Endodermal cell (in vitro differentiated cells): ENCODE data around the gene PCSK2. TPM values are rescaled to one million over a fixed set of nuclear protein-coding genes. Genes with fewer than 3 reads are reported as not detected.

Experiments used
- DNase-seq: peaks from one replicate; pipeline ENCODE4 v3.0.0-alpha.2; 2017
- H3K27ac ChIP-seq: 2 replicates; pipeline ENCODE4 v1.5.1; 2013; ENCODE audit warnings: mild to moderate bottlenecking, low read depth, low read length, moderate library complexity
- H3K27me3 ChIP-seq: 2 replicates; pipeline ENCODE4 v1.6.1; 2013; ENCODE audit warnings: mild to moderate bottlenecking, low read length, moderate library complexity; ENCODE audit not compliant: insufficient read depth, control insufficient read depth, poor library complexity, severe bottlenecking
- H3K36me3 ChIP-seq: 2 replicates; pipeline ENCODE4 v1.7.0; 2013; ENCODE audit warnings: mild to moderate bottlenecking, low read length, moderate library complexity; ENCODE audit not compliant: control insufficient read depth, insufficient read depth
- H3K4me1 ChIP-seq: one replicate; pipeline ENCODE4 v1.7.0; 2013; ENCODE audit warnings: low read length; ENCODE audit not compliant: control insufficient read depth, insufficient read depth
- H3K4me3 ChIP-seq: 2 replicates; pipeline ENCODE4 v1.5.1; 2013; ENCODE audit warnings: mild to moderate bottlenecking, low read length, moderate library complexity
- H3K9ac ChIP-seq: 2 replicates; pipeline ENCODE4 v1.6.1; 2013; ENCODE audit warnings: mild to moderate bottlenecking, low read length, moderate library complexity; ENCODE audit not compliant: poor library complexity, severe bottlenecking; ENCODE audit errors: extremely low read depth
- H3K9me3 ChIP-seq: 2 replicates; pipeline ENCODE4 v1.6.1; 2013; ENCODE audit warnings: mild to moderate bottlenecking, low read length, moderate library complexity; ENCODE audit not compliant: control insufficient read depth
- H3K27ac Mint-ChIP-seq: 2 replicates; pipeline ENCODE4 v1.8.0; 2020; ENCODE audit warnings: mixed read lengths
- H3K27me3 Mint-ChIP-seq: 2 replicates; pipeline ENCODE4 v1.8.0; 2021; ENCODE audit warnings: mild to moderate bottlenecking, mixed read lengths; ENCODE audit not compliant: insufficient read depth
- H3K36me3 Mint-ChIP-seq: 2 replicates; pipeline ENCODE4 v1.8.0; 2020; ENCODE audit warnings: low read depth, mixed read lengths
- H3K4me1 Mint-ChIP-seq: 2 replicates; pipeline ENCODE4 v1.8.0; 2020; ENCODE audit warnings: mixed read lengths
- H3K4me3 Mint-ChIP-seq: 2 replicates; pipeline ENCODE4 v1.8.0; 2020; ENCODE audit warnings: mild to moderate bottlenecking, moderate library complexity, mixed read lengths
- H3K9me3 Mint-ChIP-seq: 2 replicates; pipeline ENCODE4 v1.8.0; 2020; ENCODE audit warnings: mild to moderate bottlenecking, mixed read lengths
- WGBS, 2 experiments: methylation state at CpG; one replicate each; pipeline versions ENCODE4 v1.1.5 to v1.1.7; 2013; ENCODE audit warnings: missing lambda C conversion rate in 2 of 2, mixed read lengths in 1 of 2; ENCODE audit not compliant: insufficient coverage in 1 of 2, insufficient read length in 1 of 2; 5-methylcytosine and 5-hydroxymethylcytosine counted together
- total RNA-seq, 2 donors: library from RNA; stranded (reverse); fragmentation: NEBNext Ultra II Directional in 1 of 2; extraction: Animal tissue kit (Norgen Biotek cat#: 25700) in 1 of 2; gene quantifications; 2 replicates in 1 of 2; 3 replicates in 1 of 2; pipeline ENCODE4 v1.2.1, GENCODE V29; 2021
- TF ChIP-seq, protein P1 (sequence below): fragments of 200-600 bp; sonication (generic); conservative IDR thresholded peaks from 2 replicates; pipeline ENCODE4 v1.5.0; 2021; ENCODE audit warnings: antibody characterized with exemption, mild to moderate bottlenecking

Gene PCSK2
- total RNA-seq, 2 donors from 2014 or later: 3.0 to 4.8 TPM

DNA sequence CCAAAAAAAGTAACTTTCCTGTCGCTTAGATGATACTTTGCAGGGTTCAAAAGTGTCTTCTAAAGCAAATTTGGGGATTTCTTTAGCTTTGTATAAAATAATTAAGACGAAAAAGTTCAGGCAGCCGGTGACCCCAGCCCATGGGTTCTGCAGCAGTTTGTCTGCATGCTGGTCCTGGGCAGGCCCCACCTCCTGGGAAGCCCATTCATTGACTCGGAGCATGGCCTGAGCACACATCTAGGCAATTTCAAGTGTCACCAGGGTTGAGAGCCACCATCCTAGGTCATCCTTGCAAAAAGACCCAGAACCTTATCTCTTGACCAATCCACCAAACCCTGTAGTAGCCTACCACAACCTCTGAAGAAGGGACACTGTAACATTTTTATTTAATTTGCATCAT lies 283.7 kb downstream of the PCSK2 start:
- 72 to 74% methylated on average over 4 of the region's 4 CpGs for WGBS, 2 experiments
- no peaks in the 10 kb centered on the region for H3K36me3 ChIP-seq
- no peaks in the 10 kb centered on the region for H3K9me3 Mint-ChIP-seq

GRCh38 chr20:17511401-17511800 lies 284.6 kb downstream of the PCSK2 start:
- Mint-ChIP-seq H3K36me3 (peaks cover 5% of the 10 kb centered on the region), H3K9me3 (no peaks in the 10 kb centered on the region), H3K4me1 (no peaks in the 10 kb centered on the region), H3K27ac (no peak overlapping the region), H3K4me3 (no peak overlapping the region), H3K27me3 (no peaks in the 10 kb centered on the region)
- DNase-seq: no peak
- no peak overlapping the region for H3K9ac ChIP-seq
- TF ChIP-seq, protein P1, sequence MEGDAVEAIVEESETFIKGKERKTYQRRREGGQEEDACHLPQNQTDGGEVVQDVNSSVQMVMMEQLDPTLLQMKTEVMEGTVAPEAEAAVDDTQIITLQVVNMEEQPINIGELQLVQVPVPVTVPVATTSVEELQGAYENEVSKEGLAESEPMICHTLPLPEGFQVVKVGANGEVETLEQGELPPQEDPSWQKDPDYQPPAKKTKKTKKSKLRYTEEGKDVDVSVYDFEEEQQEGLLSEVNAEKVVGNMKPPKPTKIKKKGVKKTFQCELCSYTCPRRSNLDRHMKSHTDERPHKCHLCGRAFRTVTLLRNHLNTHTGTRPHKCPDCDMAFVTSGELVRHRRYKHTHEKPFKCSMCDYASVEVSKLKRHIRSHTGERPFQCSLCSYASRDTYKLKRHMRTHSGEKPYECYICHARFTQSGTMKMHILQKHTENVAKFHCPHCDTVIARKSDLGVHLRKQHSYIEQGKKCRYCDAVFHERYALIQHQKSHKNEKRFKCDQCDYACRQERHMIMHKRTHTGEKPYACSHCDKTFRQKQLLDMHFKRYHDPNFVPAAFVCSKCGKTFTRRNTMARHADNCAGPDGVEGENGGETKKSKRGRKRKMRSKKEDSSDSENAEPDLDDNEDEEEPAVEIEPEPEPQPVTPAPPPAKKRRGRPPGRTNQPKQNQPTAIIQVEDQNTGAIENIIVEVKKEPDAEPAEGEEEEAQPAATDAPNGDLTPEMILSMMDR: no peak
- H3K36me3 ChIP-seq: no peaks in the 10 kb centered on the region
- no peaks in the 10 kb centered on the region for H3K9me3 ChIP-seq
- no peak overlapping the region for H3K27ac ChIP-seq
- WGBS, 2 experiments: 88 to 100% methylated on average over 2 to 6 of the region's 6 CpGs
- no peaks in the 10 kb centered on the region for H3K27me3 ChIP-seq
- H3K4me1 ChIP-seq: no peaks in the 10 kb centered on the region
- no peak overlapping the region for H3K4me3 ChIP-seq

More for the DNA sequence above, 283.7 kb downstream of the PCSK2 start:
- H3K27me3 ChIP-seq: no peaks in the 10 kb centered on the region
- no peaks in the 10 kb centered on the region for H3K9me3 ChIP-seq
- Mint-ChIP-seq H3K27ac (no peak overlapping the region), H3K27me3 (no peaks in the 10 kb centered on the region), H3K4me3 (no peak overlapping the region), H3K4me1 (no peaks in the 10 kb centered on the region), H3K36me3 (peaks cover 5% of the 10 kb centered on the region)
- DNase-seq: no peak
- TF ChIP-seq, protein P1: no peak
- H3K9ac ChIP-seq: no peak overlapping the region
- H3K27ac ChIP-seq: no peak overlapping the region
- no peaks in the 10 kb centered on the region for H3K4me1 ChIP-seq
- no peak overlapping the region for H3K4me3 ChIP-seq

GRCh38 chr20:17513939-17514338 lies 287.1 kb downstream of the PCSK2 start:
- H3K27me3 Mint-ChIP-seq: no peaks in the 10 kb centered on the region

More at GRCh38 chr20:17513939-17514338, 287.1 kb downstream of the PCSK2 start:
- Mint-ChIP-seq H3K4me3 (no peak overlapping the region), H3K27ac (no peak overlapping the region), H3K36me3 (peaks cover 8% of the 10 kb centered on the region), H3K9me3 (no peaks in the 10 kb centered on the region), H3K4me1 (no peaks in the 10 kb centered on the region)
- Histone ChIP-seq H3K9me3 (no peaks in the 10 kb centered on the region), H3K4me1 (no peaks in the 10 kb centered on the region), H3K36me3 (no peaks in the 10 kb centered on the region), H3K27me3 (no peaks in the 10 kb centered on the region), H3K27ac (no peak overlapping the region), H3K4me3 (no peak overlapping the region), H3K9ac (no peak overlapping the region)
- WGBS, 2 experiments: 83 to 97% methylated on average over 1 to 2 of the region's 2 CpGs
- TF ChIP-seq, protein P1: no peak
- no peak for DNase-seq
